Iris pigment epithelial cell (primary cell): Measurements from ENCODE around the gene TRIM40.

ENCODE experiments used
- DNase-seq: peaks from one replicate; pipeline ENCODE4 v3.0.0-alpha.2; 2011; ENCODE audit warnings: low read depth

Gene TRIM40, protein sequence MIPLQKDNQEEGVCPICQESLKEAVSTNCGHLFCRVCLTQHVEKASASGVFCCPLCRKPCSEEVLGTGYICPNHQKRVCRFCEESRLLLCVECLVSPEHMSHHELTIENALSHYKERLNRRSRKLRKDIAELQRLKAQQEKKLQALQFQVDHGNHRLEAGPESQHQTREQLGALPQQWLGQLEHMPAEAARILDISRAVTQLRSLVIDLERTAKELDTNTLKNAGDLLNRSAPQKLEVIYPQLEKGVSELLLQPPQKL

DNA sequence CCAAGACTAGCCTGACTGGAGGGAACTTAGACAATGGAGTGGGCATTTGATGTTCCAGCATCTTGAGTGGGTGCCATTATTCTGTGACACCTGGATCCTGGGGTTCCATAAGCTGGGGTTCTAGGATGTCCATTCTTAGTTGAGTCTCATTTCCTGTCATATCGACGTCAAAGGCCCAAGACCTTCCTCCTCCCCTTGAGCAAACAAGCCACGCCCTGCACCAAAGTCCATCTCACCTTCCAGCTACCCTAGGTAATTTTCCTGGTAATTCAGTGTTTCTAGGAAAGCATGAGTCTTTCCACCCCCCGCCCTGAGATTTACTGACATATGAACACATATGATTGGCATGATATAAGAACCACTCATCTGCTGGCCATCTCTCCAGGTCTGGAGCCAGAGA is at the start of gene TRIM40:
TSS of gene TRIM40 (plus strand) at position 384 of the 400 bp plus-strand sequence. CDS start 897 bp downstream, outside the sequence.
- no peak for DNase-seq

DNA sequence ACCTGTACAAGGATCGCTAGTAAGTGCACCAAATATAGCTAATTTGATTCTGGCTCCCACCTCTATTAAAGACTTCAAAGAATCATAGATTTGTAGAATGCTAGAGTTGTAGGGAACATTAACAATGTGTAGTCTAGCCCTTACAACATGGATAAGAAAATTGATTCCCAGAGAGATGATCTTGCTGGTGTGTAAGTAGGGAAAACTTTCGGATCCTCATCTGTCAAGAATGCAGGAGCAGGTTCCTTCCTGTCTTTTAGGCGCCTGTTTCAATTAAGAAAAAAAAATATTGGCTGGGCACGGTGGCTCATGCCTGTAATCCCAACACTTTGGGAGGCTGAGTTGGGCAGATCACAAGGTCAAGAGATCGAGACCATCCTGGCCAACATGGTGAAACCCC is 48.1 kb upstream of the TRIM40 start:
- DNase-seq: no peak

DNA sequence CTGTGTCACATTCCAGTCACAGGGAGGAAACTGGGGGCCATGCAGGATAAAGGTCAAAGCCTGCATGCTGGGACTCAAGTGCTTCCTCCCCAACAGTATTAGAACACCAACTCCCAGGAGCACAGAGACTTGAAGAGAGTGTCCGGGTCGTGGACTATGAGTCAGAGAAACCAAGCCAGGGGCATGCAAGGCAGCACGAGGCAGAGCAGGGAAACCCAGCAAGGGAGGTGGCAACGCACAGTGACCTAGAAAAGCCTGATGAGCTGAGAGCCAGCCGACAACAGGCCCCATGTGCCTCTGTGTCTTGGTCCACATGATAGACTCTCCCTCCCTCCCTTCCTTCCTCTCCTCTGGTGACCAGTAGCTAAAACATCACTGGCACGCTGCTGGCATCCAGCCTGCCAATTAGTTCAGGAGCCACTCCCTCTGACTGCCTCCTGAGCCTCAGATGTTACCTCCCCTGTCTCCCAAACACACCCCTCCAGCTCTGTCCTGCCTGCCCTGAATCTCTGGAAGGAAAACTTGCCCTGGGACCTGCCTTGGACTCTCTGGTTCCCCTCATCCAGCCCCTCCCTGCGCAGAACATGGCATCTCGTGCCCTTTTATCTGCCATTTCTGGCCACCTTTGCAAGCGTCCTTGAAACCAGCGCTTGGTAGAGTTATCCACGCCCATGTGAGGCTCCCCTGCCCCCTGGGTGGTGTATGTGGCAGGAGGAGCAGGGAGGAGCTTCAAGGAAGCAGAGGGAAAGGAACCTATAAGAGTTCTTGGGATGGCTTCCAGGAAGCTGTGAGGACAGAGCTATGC is 44.2 kb upstream of the TRIM40 start:
- peak; percentile 45 for DNase-seq

DNA sequence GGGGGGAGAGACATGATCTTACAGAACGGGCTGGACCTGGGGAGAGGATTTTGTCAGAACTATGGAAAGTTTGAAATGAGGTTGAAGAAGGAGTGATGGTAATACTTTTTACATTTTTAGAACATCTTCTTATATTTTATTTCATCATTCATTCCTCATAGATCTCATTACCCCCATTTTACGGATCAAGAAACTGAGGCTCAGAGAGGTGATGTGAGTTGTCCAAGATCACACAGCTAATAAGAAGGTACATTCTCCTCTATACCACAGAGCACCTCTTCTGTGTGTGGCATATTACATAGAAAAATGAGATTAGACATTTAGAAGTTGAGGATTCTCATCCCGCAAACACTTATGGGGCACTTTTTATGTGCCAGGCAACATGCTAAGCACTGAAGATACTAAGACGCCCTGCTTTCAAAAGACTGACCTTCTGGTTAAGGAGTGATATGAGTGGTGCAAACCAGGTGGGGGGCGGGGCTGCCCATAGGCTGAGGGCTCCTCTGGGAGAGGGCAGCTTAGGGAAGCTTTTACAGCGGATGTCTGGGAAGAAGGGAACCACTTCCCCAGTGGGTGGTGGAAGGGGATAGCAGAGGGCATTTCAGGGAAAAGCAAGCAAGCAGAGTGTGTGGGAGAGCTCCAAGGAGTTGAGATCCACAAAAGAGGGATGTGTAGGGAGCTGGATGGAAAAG is 42.9 kb upstream of the TRIM40 start:
- no peak for DNase-seq

DNA sequence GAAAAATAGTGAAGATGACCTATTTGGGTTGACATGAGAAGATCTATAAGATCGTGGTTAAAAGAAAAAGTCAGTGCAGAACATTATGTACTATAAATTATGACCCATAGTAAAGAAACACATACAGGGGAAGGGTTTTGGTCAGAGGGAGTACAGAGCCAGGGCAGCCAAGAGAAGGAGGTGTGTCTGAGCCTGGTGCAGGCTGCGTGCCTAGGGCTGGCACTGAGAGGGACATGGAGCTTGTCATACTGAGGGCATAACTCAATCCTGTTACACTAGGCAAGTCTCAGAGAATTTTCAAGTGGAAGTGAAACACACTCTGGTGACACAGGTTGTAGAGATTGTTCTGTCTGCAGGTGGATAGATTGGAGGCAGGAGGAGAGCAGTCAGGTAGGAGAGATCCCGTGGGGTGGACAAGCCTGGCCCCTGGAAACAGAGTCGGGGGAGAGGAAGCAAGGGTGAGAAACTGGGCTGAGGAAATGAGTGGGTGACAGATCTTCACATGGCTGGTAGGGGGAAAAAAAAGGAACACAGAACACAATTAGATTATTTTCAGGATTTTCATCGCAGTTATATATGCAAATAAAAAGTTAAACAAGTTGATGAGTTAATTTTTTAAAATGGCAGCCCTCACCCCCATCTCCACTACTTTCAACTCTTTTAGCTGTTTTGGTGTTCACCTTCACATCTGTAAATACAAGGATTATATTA is 41.8 kb upstream of the TRIM40 start:
- DNase-seq: no peak

DNA sequence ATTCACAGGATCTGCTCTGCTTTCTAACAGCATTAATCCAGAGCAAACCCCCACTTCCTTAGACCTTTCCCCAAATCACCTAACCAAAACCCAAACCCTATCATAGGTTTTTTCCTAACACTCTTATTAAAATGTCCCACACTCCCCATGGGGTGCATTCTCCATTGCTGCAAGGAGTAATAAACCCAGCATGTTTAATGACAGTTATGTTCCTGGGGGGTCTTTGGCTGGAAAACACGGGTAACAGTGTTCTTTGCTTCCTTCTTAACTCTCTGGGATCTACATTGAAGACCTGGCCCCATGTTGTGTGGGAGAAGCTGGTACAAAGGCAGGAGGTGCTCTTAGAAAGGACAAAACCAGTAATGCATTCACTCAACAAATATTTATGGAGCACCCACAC is 39.1 kb upstream of the TRIM40 start:
- DNase-seq: no peak

DNA sequence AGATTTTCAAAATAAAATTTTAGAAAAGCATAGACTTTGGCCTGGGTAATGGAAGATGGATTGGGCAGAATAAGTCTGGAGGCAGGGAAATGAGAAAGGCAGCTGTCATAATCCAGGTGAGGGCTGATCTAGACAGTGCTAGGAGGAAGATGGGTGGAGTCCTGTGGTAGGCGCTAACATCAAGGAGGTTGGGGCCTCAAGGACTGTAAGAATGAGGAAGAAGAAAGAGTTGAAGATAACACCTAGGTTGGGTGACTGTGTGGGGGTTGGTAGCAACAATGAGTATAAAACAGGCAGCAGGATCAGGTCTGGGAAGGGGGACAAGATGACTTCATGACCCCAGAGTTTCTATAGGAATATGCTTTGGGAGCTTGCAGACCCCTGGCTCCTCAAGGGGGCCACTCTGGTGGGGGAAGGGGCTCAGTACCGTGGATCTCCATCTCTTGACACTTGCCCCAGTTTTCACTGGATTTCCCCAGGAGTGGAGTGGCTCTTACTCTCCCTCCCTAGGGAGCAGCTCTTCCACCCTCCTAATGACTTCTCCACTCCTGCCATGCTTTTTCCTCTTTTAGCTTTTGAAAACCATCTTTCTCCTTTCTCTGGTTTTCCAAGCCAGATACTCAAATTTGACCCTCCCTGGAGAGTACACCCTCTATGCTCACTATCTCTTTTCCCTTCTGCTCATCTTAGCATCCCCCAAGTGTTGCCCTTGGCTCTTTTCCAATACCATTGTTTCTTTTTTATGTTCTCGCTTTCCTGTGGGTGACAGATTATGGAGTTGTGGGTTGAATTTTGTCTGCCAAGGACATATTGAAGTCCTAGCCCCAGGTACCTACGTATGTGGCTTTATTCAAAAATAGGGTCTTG is 37.8 kb upstream of the TRIM40 start:
- DNase-seq: no peak

DNA sequence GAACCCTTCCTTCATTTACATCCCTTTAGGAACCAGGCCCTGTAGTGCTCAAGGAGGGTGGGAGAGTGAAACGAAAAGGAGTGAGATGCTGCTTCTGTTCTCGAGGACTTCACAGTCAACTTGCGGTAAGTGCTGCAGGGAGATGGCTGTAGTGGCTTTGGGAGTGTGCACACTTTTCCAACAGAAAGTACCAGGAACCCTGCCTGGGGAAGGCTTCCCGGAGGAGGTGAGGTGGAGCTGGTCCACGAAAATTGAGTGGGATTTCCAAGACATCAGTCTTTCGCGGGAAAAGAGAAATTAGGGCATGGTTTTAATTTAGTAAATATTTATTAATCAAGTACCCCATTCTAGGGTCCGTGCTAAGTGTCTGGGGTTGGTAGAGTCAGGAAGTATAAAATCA is 35.8 kb upstream of the TRIM40 start:
- no peak for DNase-seq

DNA sequence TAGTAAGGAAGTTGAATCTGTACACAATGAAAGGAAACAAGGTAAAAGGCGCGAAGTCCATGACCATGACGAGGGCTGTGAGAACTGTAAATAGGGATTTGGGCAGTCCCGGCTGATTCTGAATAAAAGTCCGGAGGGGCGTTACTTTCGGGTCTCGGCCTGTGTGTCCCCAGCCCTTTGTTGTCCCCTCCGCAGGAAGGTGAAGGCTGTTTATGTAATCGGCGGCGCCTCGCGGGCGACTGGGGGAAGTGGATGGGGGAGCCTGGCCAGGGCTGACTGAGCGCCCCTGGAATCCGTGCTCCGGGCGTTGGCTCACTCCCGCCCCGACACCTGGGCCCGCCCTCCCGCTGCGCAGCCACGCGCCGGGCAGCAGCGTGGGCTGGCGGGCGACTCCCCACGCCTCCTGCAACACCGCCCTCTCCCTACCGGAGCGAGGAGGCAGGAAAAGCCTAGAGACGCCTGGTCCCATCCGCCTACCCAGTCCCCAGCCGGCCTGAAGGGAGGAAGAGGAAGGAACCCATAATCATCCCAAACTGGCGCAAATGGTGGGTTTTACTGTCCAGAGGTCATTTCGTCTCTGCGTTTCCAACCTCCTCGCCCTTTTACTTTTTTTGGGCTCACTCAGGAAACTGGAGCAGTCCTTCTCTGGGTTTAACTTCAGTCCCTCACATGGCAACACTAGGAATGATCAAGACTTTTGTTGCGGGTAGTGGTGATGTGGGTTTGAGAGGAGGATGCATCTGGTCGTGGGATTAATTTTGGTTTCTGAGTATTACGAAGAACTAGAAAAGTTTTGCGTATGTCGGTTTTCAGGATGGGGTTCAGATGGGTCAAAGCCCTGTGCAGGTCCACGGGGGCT is 35.1 kb upstream of the TRIM40 start:
- no peak for DNase-seq

DNA sequence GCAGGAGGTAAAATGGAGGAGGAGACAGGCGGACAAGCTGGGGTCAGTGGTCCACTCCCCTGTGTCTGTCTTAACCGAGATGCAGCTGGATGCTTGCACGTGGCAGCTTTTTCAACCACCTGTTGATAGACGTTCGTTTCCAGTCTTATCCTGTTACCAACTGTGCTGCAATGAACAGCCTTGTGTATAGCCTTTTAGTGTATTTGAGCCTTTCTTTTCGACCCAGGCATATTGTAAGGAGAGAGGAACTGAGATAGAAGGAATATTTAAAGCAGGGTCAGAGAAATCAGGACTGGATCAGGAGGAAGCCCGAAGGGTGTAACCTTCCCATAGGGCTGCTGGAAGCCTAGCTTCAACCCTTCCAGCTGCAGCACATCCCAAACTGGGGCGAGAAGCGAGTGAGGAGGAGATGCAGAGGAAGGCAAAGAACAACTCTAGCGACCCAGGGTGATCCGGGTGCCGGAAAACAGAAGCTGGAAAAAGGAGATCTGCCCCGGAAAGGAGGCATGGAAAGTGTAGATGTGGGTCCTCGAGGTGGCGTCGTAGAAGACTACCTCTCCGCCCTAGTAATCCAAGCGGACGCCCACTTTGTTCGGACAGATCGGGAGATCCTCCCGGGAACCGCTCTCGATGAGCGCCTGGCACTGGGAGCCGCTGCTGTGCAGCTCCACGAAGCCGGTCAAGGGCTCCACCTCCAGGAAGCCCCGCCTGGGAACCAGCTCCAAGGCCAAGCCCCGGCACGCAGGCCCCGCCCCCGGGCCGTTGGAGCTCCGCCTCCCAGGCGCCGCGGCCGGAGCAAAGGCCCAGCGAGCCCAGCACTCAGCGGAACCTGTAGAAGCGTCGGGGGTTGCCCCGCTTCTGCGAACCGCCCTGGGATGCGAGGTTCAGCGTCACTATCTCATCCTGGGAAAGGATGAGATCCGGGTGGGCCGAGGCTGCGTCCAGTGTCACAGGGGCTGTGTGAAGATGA is 34.2 kb upstream of the TRIM40 start:
- peak; percentile 82 for DNase-seq

DNA sequence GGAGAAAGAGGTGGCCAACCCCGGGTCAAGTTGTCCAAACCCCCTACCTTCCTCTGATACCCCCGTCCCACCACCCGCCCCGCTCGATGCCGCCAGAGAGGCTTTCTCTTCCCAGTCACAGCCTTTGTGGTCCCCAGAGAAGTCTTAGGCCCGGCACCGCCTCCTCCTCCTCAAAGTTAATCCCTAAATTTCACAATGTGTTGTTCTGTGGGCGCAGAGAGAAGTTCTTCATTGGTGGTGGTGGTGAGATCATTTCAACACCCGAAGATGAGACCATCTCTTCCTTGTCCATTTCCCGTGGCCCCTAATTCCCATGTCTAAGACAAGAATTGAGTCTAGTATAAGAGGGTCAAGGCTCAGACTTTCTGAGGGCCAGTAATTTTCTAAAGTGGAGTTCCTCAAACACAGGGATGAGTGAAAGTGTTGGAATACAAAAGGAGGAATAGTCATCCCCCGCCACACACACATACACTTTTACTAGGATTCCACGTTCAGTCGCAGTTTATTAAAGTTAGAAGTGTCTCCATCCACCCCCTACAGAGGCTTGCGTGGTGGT is 33.4 kb upstream of the TRIM40 start:
- DNase-seq: peak; percentile 90

DNA sequence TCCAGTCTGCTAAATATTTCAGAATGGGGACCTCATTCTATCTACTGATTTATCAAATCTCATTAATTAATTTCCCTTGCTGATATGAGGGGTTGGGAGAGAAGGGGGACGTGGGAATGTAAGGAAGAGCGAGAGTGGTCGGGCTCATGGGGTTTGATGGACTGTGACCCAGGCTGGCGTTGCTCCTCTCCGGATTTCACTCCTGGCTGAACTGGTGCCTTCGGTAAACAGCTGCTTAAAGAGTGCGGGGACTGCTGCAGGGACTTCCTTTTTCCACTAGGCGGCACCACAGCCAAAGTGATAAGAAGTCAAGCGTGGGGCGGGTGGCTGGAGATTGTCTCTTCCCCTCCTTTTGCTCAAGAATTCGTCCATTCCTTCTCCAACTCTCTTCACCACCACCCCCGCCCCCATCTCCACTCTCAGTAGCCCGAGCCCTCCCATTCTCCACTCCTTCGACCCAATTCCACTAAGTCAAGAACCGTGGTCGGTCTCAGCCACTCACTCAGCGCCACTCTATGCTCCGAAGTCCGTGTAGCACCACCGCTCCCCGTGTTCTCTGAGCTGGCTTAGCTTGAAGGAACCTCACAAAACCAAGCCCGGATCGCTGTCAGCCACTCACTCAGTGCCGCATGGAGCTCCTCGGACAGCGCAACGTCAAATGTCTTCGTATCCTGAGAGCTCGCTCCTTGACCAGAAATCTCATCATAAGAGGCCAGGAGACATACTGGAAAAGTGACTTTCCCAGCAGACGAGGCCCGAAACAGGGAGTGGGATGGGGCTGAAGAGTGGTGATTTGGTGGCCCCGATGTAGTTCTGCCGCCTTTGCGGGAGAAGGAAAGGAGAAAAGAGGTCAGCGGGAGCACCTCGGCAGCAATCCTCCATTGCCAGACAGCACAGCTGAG is 32.7 kb upstream of the TRIM40 start:
- peak; percentile 89 for DNase-seq

DNA sequence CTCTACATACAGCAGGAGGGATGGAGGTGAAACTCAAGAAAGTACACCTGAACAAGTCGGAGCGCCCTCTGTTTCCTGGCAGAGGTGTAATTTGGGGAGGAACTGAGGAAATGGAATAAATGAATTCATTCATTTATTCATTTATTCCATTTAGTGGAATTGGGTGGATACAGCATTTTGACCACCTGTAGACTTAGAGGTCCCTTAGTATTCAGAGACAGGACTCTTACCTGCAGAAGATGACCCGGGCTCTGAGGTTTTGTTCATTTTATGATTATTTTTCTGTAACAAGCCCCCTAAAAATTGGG is 32.1 kb upstream of the TRIM40 start:
- no peak for DNase-seq

DNA sequence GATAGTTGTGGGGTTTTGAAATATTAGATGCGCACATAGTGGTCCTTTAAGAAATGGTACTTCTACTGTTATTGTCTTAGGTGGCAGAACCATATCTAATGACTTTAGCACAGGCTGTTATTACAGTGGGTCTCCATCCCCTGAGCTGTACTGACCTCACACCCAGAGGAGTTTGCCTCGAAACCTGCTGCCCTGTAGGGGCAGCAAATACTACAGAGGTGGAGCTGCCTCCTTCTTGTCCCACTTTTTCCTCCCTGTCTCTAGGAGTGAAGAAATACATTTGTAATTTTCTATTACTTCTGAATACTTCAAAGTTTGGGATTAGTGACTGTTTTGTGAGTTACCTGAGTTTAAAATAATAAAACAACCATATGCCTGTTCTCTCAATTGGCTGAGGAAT is 31.3 kb upstream of the TRIM40 start:
- DNase-seq: no peak

DNA sequence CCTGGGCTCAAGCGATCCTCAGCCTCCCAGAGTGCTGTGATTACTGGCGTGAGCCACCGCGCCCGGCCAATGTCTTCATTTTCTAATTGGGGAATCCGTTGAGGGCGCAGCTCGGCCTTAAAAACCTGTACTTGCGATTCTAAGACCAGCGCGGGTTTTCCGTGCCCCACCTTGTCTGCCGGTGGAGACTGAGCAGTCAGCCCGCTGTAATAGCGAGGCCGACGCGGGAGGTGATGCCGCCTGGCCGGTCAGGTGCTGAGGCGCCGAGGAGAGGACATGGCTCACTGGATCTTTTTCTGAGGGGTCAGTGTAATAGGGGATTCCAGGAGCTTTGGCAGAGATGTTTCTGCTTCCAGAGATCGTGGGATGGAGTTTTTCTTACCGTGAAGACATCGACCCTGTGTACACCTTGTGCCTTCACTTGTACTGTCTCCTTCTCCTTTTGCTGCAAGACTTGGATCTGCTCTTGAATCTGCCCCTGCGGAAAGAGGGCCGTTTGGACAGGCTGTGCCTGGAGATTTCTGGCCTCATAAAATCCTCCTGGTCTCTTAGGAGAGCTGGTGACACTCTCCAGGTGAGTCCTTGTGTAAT is 24.6 kb upstream of the TRIM40 start:
- no peak for DNase-seq

DNA sequence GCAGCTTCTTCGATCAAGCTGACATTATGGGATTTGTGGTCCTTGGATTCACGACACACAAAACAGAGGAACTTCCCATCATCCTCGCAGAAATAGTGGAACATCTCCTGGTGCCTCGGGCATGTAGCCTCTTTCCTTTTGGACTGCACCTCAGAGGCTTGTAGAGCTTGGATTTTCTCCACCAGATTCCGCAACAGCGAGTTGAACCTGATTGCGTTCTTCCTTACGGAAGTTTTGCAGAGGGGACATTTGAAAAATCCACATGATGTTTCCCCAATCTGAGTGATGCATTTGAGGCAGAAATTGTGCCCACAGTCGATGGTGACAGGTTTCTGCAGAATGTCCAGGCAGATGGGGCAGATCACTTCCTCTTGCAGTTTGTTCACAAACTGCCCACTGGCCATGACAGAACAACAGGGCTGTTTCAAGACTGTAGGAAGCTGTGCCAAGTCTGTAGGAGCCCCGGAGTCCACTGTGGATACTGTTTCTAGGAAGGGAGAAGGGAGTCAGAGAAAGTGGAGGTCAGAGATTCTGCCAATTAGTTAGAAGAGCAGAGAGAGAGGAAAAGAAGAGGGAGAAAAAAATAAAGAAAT is 23.4 kb upstream of the TRIM40 start:
- no peak for DNase-seq
